Heart left ventricle (tissue), 13 donors: ENCODE results near the gene RBM7.

Source experiments
- POLR2A ChIP-seq, 2 donors: fragments of 450-650 bp; IDR thresholded peaks; one replicate each; pipeline ENCODE4 v1.6.1; 2017; ENCODE audit warnings: antibody characterized with exemption in 2 of 2, mild to moderate bottlenecking in 2 of 2, moderate library complexity in 2 of 2
- TF ChIP-seq, protein P1 (sequence below), 12 donors: fragments of 200-600 bp; sonication (generic) in 4 of 12; IDR thresholded peaks; one replicate each; pipeline versions ENCODE4 v1.5.0 to v1.8.0; 2018 to 2022; ENCODE audit warnings: antibody characterized with exemption in 12 of 12, mild to moderate bottlenecking in 5 of 12
- donor health status: ischemic (EF 13 %, LVEDD 7.1; RV severe dilation, severe dysfunction).
- donor health status: DM: no; HTN: yes; CAD: no.
- donor health status: DM: no; HTN: no; CAD: no.
- donor health status: ischemic (EF 25% LVEDD 6.9; RV normal size, moderate dysfunction).
- donor health status: ischemic (EF 25% LVEDD 5.7; RV mildly dilated, moderate dysfunction).
- donor health status: ischemic (EF 35%, LVEDD 5.7; RV mildly dilated, moderate dysfunction).
- donor health status: nonischemic (EF 11% LVEDD 7.7; RV severe dilation, severe dysfunction).
- donor health status: DM: yes; HTN: yes; CAD: no.
- donor health status: PGD.
- donor health status: ischemic (EF 29% LVEDD 5.4; RV normal size, mild dysfunction).
- donor health status: nonischemic (EF 23%, LVEDD 6.1; RV moderate dilation, normal function).

DNA sequence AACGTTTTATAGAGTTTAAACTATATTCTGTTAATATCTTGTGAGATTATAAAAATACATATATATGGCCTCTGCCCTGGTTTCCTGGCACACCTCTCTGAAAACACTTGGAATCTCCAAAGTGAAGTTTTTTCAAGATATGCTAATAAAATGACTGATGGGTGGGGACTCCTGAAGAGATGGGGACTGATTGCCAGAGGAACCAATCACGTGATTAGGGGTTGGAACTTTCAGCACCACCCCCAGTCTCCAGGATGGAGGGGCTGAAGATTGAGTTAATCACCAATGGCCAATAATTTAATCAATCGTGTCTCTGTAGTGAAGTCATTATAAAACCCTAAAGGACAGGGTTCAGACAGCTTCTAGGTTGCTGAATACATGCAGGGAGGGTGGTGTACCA lies 37.5 kb upstream of the RBM7 start:
- TF ChIP-seq, protein P1, sequence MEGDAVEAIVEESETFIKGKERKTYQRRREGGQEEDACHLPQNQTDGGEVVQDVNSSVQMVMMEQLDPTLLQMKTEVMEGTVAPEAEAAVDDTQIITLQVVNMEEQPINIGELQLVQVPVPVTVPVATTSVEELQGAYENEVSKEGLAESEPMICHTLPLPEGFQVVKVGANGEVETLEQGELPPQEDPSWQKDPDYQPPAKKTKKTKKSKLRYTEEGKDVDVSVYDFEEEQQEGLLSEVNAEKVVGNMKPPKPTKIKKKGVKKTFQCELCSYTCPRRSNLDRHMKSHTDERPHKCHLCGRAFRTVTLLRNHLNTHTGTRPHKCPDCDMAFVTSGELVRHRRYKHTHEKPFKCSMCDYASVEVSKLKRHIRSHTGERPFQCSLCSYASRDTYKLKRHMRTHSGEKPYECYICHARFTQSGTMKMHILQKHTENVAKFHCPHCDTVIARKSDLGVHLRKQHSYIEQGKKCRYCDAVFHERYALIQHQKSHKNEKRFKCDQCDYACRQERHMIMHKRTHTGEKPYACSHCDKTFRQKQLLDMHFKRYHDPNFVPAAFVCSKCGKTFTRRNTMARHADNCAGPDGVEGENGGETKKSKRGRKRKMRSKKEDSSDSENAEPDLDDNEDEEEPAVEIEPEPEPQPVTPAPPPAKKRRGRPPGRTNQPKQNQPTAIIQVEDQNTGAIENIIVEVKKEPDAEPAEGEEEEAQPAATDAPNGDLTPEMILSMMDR (IDR thresholded peaks at IDR 0.05), result no peak
- TF ChIP-seq POLR2A (IDR thresholded peaks at IDR 0.05), result no peak
